ENCODE measurements around the gene TMEM131. TPM values are rescaled to one million over a fixed set of nuclear protein-coding genes. Genes with fewer than 3 reads are reported as not detected.

Gene TMEM131
- total RNA-seq, 4 donors from 2014 or later, result 32.8 to 54.8 (median 41.2) TPM

DNA sequence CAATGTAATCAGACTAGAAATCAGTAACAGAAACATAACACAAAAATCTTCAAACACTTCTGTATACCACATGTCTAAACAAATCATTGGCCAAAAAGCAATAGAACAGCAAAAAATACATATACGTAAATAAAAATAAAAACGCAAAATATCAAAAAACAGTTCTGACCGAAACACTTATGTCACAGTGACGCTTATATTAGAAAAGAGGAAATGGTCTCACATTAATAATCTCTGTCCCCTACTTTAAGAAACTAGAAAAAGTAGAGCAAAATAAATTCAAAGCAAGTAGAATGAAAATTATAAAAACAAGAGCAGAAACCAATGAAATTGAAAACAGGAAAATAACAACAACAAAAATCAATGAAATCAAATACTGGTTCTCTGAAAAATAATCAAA is 41.9 kb downstream of the TMEM131 start:
- TF ChIP-seq POLR2A (IDR thresholded peaks at IDR 0.05), result no peak
- no peak for TF ChIP-seq CTCF (IDR thresholded peaks at IDR 0.05)
- WGBS, 2 donors, result 90 to 91% methylated on average over 4 of the region's 4 CpGs
- H3K4me3 ChIP-seq (ENCODE audit: low read depth, poor library complexity, severe bottlenecking), result no peak overlapping the region
- DNase-seq (ENCODE audit: low spot score in 2 of 2), result no peak
- intact Hi-C loops (cut with DNase I; ENCODE audit: low total_unique reads), result no loop called here

GRCh38 chr2:97952357-97952756 is 43.4 kb downstream of the TMEM131 start:
- DNase-seq (ENCODE audit: low spot score in 2 of 2), result no peak

GRCh38 chr2:97951155-97951680 is 44.5 kb downstream of the TMEM131 start:
- DNase-seq (ENCODE audit: low spot score in 2 of 2), result no peak
- WGBS, 2 donors, result 89 to 100% methylated on average over 2 of the region's 2 CpGs
- no peak for TF ChIP-seq CTCF (IDR thresholded peaks at IDR 0.05)
- TF ChIP-seq POLR2A (IDR thresholded peaks at IDR 0.05), result no peak
- intact Hi-C loops (cut with DNase I; ENCODE audit: low total_unique reads), result no loop called here
- H3K4me3 ChIP-seq (ENCODE audit: low read depth, poor library complexity, severe bottlenecking), result no peak overlapping the region

More at GRCh38 chr2:97952357-97952756, 43.4 kb downstream of the TMEM131 start:
- TF ChIP-seq POLR2A (IDR thresholded peaks at IDR 0.05) (no peak), CTCF (IDR thresholded peaks at IDR 0.05) (no peak)
- H3K4me3 ChIP-seq (ENCODE audit: low read depth, poor library complexity, severe bottlenecking), result no peak overlapping the region
- intact Hi-C loops (cut with DNase I; ENCODE audit: low total_unique reads), result no loop called here
- 94 to 97% methylated on average over 6 of the region's 6 CpGs for WGBS, 2 donors

- DNase-seq (ENCODE audit: low spot score in 2 of 2), result no peak
- TF ChIP-seq CTCF (IDR thresholded peaks at IDR 0.05), result no peak
- intact Hi-C loops (cut with DNase I; ENCODE audit: low total_unique reads), result no loop called here
- no peak overlapping the region for H3K4me3 ChIP-seq (ENCODE audit: low read depth, poor library complexity, severe bottlenecking)
- whole genome bisulfite sequencing, 2 donors, result 39 to 45% methylated on average over 3 of the region's 3 CpGs
Measured at GRCh38 chr2:97950329-97951154, 45.2 kb downstream of the TMEM131 start.

GRCh38 chr2:97948926-97949325 is 46.8 kb downstream of the TMEM131 start:
- WGBS, 2 donors, result 81 to 89% methylated on average over 4 of the region's 4 CpGs
- intact Hi-C loops (cut with DNase I; ENCODE audit: low total_unique reads), result no loop called here
- TF ChIP-seq POLR2A (IDR thresholded peaks at IDR 0.05), result no peak
- no peak for TF ChIP-seq CTCF (IDR thresholded peaks at IDR 0.05)
- no peak overlapping the region for H3K4me3 ChIP-seq (ENCODE audit: low read depth, poor library complexity, severe bottlenecking)
- DNase-seq (ENCODE audit: low spot score in 2 of 2), result no peak

Data from lower leg skin (tissue), 4 donors.